GM23338 (cell line): ENCODE measurements around the gene PARL.

Experiments used
- EZH2 ChIP-seq: fragments of 200-600 bp; sonication (generic); IDR thresholded peaks from one replicate; pipeline ENCODE4 v1.8.0; 2017; ENCODE audit warnings: antibody characterized with exemption, mild to moderate bottlenecking, low read depth; ENCODE audit not compliant: unreplicated experiment
- POLR2AphosphoS5 ChIP-seq: IDR thresholded peaks from 2 replicates; pipeline ENCODE4 v1.6.1; 2016; ENCODE audit warnings: antibody characterized with exemption, low read depth
- STAT1 ChIP-seq: IDR thresholded peaks from one replicate; pipeline ENCODE4 v1.6.1; 2016; ENCODE audit warnings: antibody characterized with exemption; ENCODE audit not compliant: unreplicated experiment
- TF ChIP-seq, protein P1 (sequence below), 2 experiments: fragments of 200-600 bp in 1 of 2; sonication (generic) in 1 of 2; conservative IDR thresholded peaks; 2 replicates each; pipeline versions ENCODE4 v1.5.1 to v1.6.1; 2016 to 2017; ENCODE audit warnings: antibody characterized with exemption in 2 of 2, low read depth in 2 of 2, mild to moderate bottlenecking in 2 of 2, moderate library complexity in 1 of 2
- TF ChIP-seq, protein P2 (sequence below): IDR thresholded peaks from 2 replicates; pipeline ENCODE4 v1.6.1; 2016; ENCODE audit warnings: antibody characterized with exemption
- TF ChIP-seq, protein P3 (sequence below): fragments of 250-450 bp; sonication (Bioruptor Pico); IDR thresholded peaks from 2 replicates; pipeline ENCODE4 v1.5.0; 2020; ENCODE audit warnings: mild to moderate bottlenecking, moderate library complexity

DNA sequence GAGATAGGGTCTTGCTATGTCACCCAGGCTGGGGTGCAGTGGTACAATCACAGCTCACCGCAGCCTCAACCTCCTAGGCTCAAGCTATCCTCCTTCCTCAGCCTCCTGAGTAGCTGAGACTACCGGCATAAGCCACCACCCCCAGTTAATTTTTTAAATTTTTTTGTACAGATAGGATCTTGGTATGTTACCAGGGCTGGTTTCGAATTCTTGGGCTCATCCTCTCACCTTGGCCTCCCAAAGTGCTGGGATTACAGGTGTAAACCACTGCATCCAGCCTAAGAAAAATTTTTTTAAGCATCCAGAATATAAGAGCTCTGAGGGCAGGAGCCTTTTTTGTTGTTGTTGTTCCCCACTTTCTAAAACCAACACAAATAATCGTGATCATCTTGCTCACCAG lies 44.9 kb downstream of the PARL start:
- TF ChIP-seq, protein P1, sequence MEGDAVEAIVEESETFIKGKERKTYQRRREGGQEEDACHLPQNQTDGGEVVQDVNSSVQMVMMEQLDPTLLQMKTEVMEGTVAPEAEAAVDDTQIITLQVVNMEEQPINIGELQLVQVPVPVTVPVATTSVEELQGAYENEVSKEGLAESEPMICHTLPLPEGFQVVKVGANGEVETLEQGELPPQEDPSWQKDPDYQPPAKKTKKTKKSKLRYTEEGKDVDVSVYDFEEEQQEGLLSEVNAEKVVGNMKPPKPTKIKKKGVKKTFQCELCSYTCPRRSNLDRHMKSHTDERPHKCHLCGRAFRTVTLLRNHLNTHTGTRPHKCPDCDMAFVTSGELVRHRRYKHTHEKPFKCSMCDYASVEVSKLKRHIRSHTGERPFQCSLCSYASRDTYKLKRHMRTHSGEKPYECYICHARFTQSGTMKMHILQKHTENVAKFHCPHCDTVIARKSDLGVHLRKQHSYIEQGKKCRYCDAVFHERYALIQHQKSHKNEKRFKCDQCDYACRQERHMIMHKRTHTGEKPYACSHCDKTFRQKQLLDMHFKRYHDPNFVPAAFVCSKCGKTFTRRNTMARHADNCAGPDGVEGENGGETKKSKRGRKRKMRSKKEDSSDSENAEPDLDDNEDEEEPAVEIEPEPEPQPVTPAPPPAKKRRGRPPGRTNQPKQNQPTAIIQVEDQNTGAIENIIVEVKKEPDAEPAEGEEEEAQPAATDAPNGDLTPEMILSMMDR (conservative IDR thresholded peaks at IDR 0.05; ENCODE audit: low read depth in 2 of 2): no peak
- TF ChIP-seq, protein P2, sequence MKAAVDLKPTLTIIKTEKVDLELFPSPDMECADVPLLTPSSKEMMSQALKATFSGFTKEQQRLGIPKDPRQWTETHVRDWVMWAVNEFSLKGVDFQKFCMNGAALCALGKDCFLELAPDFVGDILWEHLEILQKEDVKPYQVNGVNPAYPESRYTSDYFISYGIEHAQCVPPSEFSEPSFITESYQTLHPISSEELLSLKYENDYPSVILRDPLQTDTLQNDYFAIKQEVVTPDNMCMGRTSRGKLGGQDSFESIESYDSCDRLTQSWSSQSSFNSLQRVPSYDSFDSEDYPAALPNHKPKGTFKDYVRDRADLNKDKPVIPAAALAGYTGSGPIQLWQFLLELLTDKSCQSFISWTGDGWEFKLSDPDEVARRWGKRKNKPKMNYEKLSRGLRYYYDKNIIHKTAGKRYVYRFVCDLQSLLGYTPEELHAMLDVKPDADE: no peak
- no peak for TF ChIP-seq POLR2AphosphoS5
- no peak for TF ChIP-seq EZH2
- TF ChIP-seq, protein P3, sequence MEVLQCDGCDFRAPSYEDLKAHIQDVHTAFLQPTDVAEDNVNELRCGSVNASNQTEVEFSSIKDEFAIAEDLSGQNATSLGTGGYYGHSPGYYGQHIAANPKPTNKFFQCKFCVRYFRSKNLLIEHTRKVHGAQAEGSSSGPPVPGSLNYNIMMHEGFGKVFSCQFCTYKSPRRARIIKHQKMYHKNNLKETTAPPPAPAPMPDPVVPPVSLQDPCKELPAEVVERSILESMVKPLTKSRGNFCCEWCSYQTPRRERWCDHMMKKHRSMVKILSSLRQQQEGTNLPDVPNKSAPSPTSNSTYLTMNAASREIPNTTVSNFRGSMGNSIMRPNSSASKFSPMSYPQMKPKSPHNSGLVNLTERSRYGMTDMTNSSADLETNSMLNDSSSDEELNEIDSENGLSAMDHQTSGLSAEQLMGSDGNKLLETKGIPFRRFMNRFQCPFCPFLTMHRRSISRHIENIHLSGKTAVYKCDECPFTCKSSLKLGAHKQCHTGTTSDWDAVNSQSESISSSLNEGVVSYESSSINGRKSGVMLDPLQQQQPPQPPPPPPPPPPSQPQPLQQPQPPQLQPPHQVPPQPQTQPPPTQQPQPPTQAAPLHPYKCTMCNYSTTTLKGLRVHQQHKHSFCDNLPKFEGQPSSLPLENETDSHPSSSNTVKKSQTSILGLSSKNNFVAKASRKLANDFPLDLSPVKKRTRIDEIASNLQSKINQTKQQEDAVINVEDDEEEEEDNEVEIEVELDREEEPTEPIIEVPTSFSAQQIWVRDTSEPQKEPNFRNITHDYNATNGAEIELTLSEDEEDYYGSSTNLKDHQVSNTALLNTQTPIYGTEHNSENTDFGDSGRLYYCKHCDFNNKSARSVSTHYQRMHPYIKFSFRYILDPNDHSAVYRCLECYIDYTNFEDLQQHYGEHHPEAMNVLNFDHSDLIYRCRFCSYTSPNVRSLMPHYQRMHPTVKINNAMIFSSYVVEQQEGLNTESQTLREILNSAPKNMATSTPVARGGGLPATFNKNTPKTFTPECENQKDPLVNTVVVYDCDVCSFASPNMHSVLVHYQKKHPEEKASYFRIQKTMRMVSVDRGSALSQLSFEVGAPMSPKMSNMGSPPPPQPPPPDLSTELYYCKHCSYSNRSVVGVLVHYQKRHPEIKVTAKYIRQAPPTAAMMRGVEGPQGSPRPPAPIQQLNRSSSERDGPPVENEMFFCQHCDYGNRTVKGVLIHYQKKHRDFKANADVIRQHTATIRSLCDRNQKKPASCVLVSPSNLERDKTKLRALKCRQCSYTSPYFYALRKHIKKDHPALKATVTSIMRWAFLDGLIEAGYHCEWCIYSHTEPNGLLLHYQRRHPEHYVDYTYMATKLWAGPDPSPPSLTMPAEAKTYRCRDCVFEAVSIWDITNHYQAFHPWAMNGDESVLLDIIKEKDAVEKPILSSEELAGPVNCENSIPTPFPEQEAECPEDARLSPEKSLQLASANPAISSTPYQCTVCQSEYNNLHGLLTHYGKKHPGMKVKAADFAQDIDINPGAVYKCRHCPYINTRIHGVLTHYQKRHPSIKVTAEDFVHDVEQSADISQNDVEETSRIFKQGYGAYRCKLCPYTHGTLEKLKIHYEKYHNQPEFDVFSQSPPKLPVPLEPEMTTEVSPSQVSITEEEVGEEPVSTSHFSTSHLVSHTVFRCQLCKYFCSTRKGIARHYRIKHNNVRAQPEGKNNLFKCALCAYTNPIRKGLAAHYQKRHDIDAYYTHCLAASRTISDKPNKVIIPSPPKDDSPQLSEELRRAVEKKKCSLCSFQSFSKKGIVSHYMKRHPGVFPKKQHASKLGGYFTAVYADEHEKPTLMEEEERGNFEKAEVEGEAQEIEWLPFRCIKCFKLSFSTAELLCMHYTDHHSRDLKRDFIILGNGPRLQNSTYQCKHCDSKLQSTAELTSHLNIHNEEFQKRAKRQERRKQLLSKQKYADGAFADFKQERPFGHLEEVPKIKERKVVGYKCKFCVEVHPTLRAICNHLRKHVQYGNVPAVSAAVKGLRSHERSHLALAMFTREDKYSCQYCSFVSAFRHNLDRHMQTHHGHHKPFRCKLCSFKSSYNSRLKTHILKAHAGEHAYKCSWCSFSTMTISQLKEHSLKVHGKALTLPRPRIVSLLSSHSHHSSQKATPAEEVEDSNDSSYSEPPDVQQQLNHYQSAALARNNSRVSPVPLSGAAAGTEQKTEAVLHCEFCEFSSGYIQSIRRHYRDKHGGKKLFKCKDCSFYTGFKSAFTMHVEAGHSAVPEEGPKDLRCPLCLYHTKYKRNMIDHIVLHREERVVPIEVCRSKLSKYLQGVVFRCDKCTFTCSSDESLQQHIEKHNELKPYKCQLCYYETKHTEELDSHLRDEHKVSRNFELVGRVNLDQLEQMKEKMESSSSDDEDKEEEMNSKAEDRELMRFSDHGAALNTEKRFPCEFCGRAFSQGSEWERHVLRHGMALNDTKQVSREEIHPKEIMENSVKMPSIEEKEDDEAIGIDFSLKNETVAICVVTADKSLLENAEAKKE (CRISPR knock-in tag): no peak
- TF ChIP-seq STAT1: no peak
